ENCODE results near the gene ZC3H7A.

Gene ZC3H7A

DNA sequence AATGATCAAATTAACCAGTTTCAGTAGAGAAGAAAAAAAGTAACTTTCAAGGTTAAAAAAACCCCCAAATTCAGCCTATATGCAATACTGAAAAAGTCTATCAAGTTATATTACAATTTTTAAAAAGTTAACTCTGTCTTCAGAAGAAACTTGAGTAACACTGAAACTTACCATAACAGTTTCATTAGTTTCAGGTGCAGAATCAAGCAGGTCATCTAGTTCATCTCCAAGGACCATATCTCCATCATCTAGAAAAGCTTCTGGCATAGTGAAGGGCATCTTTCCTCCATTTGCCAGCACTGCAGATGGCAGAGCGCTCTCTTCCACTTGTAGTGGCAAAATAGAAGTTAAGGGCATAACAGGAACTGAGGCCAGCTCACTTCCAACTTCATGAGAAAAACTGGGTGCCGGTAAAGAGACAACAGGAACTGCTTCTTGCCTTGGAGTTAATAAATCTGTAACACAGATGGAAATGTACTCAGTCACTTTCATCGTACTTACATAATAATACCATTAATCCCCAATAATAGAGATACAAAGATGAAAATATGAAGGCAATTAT is 22.9 kb downstream of the ZC3H7A start:
- no peak for DNase-seq

DNA sequence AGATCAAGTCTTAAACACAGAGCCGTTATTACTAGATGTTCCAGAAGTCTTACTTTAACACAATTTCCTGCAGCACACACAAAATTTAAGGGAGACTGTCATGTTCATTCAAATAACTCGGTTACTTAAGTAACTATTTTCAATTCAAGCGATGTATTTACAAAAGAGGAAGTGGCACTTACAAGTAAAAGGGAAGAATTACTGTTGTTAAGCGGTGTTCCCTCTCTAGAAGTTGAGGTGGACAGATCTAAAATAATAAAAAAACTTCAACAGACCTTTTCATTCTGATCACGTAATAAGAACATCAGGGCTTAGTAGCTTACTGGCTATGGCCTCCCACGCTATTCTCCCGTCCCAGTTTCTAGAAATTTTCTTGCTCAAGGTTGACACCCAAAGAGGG is 28.2 kb downstream of the ZC3H7A start:
- no peak for DNase-seq

DNA sequence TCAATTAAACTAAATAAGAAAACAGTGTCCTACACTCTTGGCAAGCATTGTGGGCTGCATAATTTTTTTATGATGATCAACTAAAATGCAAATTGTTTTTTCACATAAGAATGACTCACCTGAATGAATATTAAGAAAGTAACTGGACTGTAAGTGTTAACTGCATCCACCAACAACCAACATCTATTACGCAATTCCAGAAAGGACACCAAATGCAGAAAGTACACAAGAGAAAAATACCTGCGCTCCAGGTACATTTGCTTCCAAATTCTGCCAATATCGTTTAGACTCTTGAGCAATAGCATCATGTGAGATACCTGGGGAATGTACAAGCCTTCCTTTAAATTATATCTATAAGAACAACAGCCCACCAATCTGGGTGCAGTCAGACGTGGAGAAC is 34.6 kb downstream of the ZC3H7A start:
- DNase-seq = no peak

- no peak for DNase-seq
Measured at GRCh38 chr16:11759997-11760396, 37.1 kb downstream of the ZC3H7A start.

- DNase-seq = no peak
Measured at GRCh38 chr16:11759163-11759834, 37.8 kb downstream of the ZC3H7A start.

DNA sequence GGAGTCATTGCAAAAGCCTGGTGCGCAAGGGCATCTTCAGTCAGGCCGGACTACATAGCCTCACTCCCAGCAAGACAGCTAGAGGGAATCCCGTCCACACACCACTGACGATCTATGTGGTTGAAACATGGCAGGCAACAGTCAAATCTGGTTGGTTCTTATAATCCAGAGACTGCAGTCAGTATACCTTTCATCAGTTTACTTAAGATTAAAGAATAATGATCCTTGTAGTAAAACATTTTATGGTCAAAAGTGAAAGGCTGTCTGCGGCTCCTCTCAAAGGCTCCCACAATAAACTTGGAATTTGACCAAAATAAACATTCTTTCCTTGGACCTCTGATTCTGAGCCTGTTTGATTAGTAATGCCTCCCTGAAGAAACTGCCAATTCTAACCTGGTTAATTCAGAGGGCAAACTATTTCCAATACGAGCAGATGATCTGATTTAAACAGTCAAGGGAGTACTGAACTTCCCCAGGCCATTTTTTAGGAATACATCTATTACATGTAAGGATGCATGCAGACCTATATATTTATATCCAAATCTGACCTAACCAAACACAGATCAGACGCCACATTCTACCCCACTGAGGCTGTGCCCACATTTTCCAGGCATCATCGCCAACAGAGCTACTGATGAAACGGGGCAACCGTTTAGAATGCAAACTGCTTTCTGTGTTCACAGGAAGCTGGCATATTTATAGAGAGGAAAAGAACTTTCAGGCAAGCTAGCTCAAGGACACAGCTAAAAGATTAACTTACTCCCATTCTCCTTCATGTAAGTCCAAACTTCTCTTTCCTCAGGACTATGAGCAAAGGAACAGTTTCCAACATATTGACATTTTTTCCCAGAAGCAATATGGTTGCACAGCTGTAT is 39.1 kb downstream of the ZC3H7A start:
- no peak for DNase-seq

DNA sequence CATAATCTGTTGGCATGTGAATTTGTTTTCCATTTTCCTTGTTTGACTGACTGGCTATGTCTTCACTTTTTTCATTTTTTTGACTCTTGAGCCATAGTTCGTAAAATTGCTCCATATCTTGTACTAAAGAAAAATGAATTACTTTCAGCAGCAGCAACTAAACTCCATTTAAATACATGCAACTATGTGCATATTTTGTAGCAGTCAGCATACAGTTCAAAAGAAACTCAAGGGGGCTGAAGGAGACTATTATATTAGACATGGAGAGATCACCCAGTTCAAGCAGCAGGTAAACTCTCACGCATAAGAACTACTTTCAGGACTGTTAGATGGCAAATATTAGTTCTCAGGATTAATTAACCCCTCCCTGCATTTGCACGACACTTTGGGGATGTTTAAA is 40.8 kb downstream of the ZC3H7A start:
- DNase-seq = no peak

- no peak for DNase-seq
Measured at GRCh38 chr16:11755022-11755760, 41.9 kb downstream of the ZC3H7A start.

- DNase-seq = no peak
Measured at GRCh38 chr16:11752856-11753255, 44.2 kb downstream of the ZC3H7A start.

DNA sequence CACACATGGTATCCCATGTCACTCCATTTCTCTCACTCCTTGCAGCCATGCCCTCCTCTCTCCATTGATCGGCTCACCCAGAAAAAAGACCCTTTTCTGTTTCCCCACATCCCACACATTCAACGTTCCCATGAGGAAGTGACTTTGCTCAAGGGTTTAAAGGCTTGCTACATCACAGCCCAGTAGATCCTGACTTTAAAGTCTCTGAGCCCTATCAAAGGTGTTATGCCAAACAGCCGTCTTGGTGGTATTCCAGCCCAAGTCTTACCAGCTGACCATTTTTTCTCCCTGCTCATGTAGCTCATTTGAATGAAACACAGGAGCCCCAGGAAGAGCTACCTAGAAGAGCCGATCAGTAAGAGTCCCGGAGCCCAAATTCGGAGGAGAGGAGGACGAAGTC is 47.0 kb downstream of the ZC3H7A start:
- no peak for DNase-seq

DNA sequence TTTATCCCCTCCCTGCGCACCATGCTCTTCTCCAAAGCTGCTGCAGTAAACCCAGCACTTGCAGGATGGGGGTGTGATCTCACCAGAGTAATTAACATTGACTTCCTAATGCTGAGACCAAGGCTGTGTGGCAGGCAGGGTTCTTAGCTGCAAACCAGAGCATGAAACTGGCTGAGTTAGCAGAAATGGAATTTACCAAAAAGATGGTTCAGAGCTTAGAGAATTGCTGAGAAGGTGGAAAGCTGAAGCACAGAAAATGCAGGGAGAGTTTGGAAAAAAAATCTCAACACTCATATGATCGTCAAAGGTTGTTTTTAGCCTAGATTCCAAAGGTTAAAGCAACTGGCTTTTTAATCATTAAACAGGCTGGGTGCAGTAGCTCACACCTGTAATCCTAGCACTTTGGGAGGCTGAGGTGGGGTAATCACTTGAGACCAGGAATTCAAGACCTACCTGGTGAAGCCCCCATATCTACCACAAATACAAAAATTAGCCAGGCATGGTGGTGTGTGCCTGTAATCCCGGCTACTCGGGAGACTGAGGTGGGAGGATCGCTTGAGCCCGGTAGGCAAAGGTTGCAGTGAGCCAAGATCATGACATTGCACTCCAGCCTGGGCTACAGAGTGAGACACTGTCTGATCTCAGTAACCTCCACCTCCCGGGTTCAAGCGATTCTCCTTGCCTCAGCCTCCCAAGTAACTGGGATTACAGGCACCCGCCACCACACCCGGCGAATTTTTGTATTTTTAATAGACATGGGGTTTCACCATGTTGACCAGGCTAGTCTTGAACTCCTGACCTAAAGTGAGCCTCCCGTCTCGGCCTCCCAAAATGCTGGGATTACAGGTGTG is 48.4 kb downstream of the ZC3H7A start:
- no peak for DNase-seq

DNA sequence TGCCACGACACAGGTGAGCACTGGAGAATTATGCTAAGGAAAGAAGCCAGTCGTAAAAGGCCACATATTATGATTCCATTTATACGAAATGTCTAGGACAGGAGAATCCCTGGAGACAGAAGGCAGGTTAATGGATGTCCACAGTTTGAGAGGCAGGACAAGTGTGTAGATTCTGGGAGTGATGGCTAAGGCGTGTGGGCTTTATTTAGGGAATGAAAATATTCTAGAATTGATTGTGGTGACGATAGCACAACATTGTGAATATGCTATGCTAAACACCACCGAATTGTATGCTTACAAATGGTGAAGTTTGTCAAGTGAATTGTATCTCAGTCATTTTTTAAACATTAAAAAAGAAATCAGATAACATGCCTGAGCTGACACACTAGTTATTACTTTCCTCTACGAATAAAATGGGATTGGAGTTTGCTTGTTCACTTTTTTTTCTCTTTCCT is 49.1 kb downstream of the ZC3H7A start:
- DNase-seq = no peak

DNA sequence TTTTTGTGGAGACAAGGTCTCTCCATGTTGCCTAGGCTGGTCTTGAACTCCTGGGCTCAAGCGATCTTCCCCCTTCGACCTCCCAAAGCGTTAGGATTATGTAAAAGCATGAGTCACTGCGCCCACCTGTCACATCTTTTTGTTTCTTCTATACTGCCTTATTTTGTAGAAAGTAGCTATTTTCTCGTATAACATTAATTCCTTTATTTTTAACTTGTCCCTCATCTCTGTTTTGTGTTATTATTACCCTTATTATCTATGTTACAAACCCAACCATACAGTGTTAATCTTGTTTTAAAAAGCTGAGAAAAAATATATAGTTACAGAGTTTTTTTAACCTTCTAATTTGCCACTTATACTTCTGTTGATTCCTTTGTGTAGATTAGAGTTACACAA is 53.0 kb downstream of the ZC3H7A start:
- no peak for DNase-seq

- peak in 5 of 14 donors; percentile 7 to 54 (median 22) for DNase-seq
Measured at GRCh38 chr16:11743308-11744074, 53.6 kb downstream of the ZC3H7A start.

GRCh38 chr16:11742536-11743307 is 54.3 kb downstream of the ZC3H7A start, which contains the start of gene TXNDC11:
TXNDC11 (minus strand) TSS chr16:11742857; CDS start chr16:11742730, 127 bp downstream.
- DNase-seq = peak; percentile 83 to 99 (median 97)

DNA sequence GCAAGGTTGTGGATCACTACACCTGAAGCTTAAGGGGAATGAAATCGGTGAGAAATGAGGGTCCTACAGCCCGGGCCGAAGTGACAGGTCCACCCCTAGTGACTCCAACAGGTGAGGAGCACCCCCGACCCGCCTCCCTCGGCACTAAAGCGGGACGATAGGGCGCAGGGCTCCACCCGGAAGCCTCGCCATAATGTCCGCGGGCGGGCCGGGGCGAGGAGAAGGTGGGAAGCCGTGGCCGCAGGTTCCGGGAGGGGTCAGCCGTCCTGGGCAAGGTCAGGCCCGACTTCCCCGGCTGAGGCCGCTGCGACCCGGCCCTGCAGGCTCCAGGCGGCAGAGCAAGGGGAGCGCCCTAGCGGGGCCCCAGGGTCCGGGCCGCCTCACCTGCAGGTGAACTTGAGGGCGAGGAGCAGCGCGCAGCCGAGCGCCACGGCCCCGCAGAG is 54.9 kb downstream of the ZC3H7A start:
- peak in 5 of 14 donors; percentile 44 to 61 (median 53) for DNase-seq

- DNase-seq = no peak
Measured at GRCh38 chr16:11740567-11740966, 56.5 kb downstream of the ZC3H7A start.

DNA sequence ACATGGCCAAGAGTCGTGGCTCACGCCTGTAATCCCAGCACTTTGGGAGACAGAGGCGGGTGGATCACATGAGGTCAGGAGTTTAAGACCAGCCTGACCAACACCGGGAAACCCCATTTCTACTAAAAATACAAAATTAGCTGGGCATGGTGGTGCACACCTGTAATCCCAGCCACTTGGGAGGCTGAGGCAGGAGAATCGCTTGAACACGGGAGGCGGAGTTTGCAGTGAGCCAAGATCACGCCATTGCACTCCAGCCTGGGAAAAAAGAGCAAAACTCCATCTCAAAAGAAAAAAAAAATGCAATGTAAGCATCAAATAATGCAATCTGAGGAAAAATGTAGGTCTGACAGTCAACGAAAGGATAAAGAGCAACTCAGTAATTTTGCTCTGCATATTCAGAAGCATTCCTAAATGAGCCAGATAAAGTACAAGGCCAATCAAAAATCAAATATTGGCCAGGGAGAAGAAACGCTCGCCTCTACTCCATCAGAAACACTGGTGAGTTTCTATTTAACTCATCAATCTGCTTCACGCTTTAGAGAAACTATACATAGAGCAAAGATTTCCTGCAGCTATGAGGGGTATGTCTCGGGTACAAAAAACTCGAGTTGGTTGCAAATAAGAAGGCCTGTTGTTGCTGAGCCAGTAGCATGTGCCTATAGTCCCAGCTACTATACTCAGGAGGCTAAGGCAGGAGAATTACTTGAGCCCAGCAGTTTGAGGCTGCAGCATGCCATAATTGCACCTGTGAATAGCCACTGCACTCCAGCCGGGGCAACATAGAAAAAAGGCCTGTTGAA is 58.1 kb downstream of the ZC3H7A start:
- DNase-seq = no peak

DNA sequence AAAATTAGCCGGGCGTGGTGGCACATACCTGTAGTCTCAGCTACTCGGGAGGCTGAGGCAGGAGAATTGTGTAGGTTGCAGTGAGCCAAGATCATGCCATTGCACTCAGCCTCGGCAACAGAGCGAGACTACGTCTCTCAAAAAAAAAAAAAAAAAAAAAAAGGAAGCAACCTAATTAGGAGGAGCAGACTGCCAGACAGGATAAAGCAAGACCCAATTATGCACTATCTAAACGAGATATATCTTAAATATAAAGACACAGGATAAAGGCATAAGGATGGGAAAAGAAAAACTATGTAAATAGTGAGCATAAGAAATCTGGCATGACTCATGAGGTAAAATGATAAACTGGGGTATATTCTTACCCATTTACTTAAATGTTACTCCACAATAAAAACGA is 59.3 kb downstream of the ZC3H7A start:
- no peak for DNase-seq
